ENCODE results near the gene STX2. TPM values are rescaled to one million over a fixed set of nuclear protein-coding genes. Genes with fewer than 3 reads are reported as not detected.

Gene STX2
- total and polyA plus RNA-seq, 2 experiments from 2014 or later, result 16.4 to 35.4 TPM

GRCh38 chr12:130806574-130806973, 32.5 kb downstream of the STX2 start:
- DNase-seq (ENCODE audit: low spot score) (no peak), ATAC-seq (no peak)
- no peaks in the 10 kb centered on the region for H4K20me1 ChIP-seq (replicated peaks; ENCODE audit: insufficient read depth)
- H3K4me1 Mint-ChIP-seq, result peaks cover 7% of the 10 kb centered on the region
- H3K27ac ChIP-seq (ENCODE audit: low read depth), result peak overlapping the region; percentile 39; the same call in 1 of the 2 replicates
- no peak overlapping the region for H3K4me2 ChIP-seq
- peaks cover 2% of the 10 kb centered on the region for H3K27me3 Mint-ChIP-seq (ENCODE audit: insufficient read depth, low read depth, poor library complexity)
- H3K9me2 ChIP-seq (ENCODE audit: insufficient read depth), result no peaks in the 10 kb centered on the region
- peaks cover 60% of the 10 kb centered on the region for H3K36me3 Mint-ChIP-seq (ENCODE audit: low read depth)
- no peaks in the 10 kb centered on the region for H3F3A ChIP-seq (replicated peaks; ENCODE audit: low read depth)
- H3K4me1 ChIP-seq (ENCODE audit: insufficient read depth), result peaks cover under 1% of the 10 kb centered on the region; the same call in 1 of the 2 replicates
- no peak overlapping the region for H3K4me3 Mint-ChIP-seq
- H3K27ac Mint-ChIP-seq, result 0 out of 2 replicates have a peak overlapping the region, but pooled peaks have one; percentile 5
- TF ChIP-seq CREB1 (CRISPR knock-in tag; IDR thresholded peaks at IDR 0.05; ENCODE audit: low read depth) (no peak), ZNF331 (CRISPR knock-in tag; IDR thresholded peaks at IDR 0.05; ENCODE audit: low read depth) (no peak), EZH2phosphoT487 (IDR thresholded peaks at IDR 0.05; ENCODE audit: unreplicated experiment) (no peak), ETS1 (IDR thresholded peaks at IDR 0.05) (no peak), POLR2AphosphoS5 (IDR thresholded peaks at IDR 0.05; ENCODE audit: low read depth) (no peak), NANOG (IDR thresholded peaks at IDR 0.05; ENCODE audit: borderline replicate concordance) (no peak), JUNB (IDR thresholded peaks at IDR 0.05; ENCODE audit: unreplicated experiment) (no peak), CTCF (conservative IDR thresholded peaks at IDR 0.05; ENCODE audit: low read depth in 2 of 2) (no peak), EZH2 (IDR thresholded peaks at IDR 0.05; ENCODE audit: low read depth, unreplicated experiment) (no peak), ZNF114 (CRISPR knock-in tag; IDR thresholded peaks at IDR 0.05) (no peak), ZNF462 (CRISPR knock-in tag; IDR thresholded peaks at IDR 0.05) (no peak), STAT1 (IDR thresholded peaks at IDR 0.05; ENCODE audit: unreplicated experiment) (no peak), REST (IDR thresholded peaks at IDR 0.05; ENCODE audit: unreplicated experiment) (no peak)
- peaks cover 7% of the 10 kb centered on the region; the same call in 1 of the 2 replicates for H3K36me3 ChIP-seq (ENCODE audit: insufficient read depth)
- no peaks in the 10 kb centered on the region for H3K27me3 ChIP-seq (ENCODE audit: insufficient read depth)
- no peaks in the 10 kb centered on the region for H3K9me3 Mint-ChIP-seq
- H3K4me3 ChIP-seq, result no peak overlapping the region
- no peak overlapping the region for H2AFZ ChIP-seq
- no peaks in the 10 kb centered on the region for H3K79me2 ChIP-seq (replicated peaks; ENCODE audit: insufficient read depth)

Data from GM23338 (cell line).